H1 (cell line): Measurements from ENCODE around the gene ZNF571. TPM values are rescaled to one million over a fixed set of nuclear protein-coding genes. Genes with fewer than 3 reads are reported as not detected.
A peak's percentile ranks its signal among the peaks of the same experiment; 100 is the strongest.

Experiments used
- CTCF ChIA-PET: fragments of 300-600 bp; sonication (Branson Sonifier 250); formaldehyde crosslinking; loops from one replicate; lab custom pipeline; 2021; ENCODE audit not compliant: partially characterized antibody; lab: Charles Lee
- POLR2A ChIA-PET: fragments of 300-600 bp; sonication (Branson Sonifier 250); formaldehyde crosslinking; loops from one replicate; lab custom pipeline; 2021; ENCODE audit warnings: inconsistent platforms; ENCODE audit not compliant: partially characterized antibody; lab: Charles Lee
- DNase-seq, 2 experiments: peaks; one replicate each; pipeline versions ENCODE4 v3.0.0 to v3.0.0-alpha.2; 2010 to 2022; ENCODE audit warnings: low spot score in 2 of 2, low read depth in 1 of 2, mixed read lengths in 1 of 2
- FAIRE-seq: peaks from 2 replicates; lab custom pipeline; 2011; peaks lifted over from hg19 to GRCh38; lab: Jason Lieb, UNC
- H2AFZ ChIP-seq: 2 replicates; pipeline ENCODE4 v1.8.1; 2012; ENCODE audit warnings: low read length, inconsistent platforms
- H2AK5ac ChIP-seq: 2 replicates; pipeline ENCODE4 v1.6.1; 2013; ENCODE audit warnings: low read depth, low read length
- H2BK120ac ChIP-seq: replicated peaks from 2 replicates; pipeline ENCODE3; 2013; ENCODE audit warnings: low read depth, low read length, inconsistent platforms
- H2BK12ac ChIP-seq: 2 replicates; pipeline ENCODE4 v1.6.1; 2013; ENCODE audit warnings: low read depth, low read length
- H2BK15ac ChIP-seq: 2 replicates; pipeline ENCODE4 v1.6.1; 2013; ENCODE audit warnings: low read length
- H2BK20ac ChIP-seq: 2 replicates; pipeline ENCODE4 v1.6.1; 2013; ENCODE audit warnings: low read length
- H2BK5ac ChIP-seq: 2 replicates; pipeline ENCODE4 v1.6.1; 2013; ENCODE audit warnings: low read depth, low read length
- H3K14ac ChIP-seq: 2 replicates; pipeline ENCODE4 v1.6.1; 2013; ENCODE audit warnings: inconsistent platforms; ENCODE audit not compliant: insufficient read length
- H3K18ac ChIP-seq: 2 replicates; pipeline ENCODE4 v1.6.1; 2013; ENCODE audit warnings: low read length; ENCODE audit errors: extremely low read depth
- H3K23ac ChIP-seq: 2 replicates; pipeline ENCODE4 v1.6.1; 2013; ENCODE audit warnings: inconsistent platforms; ENCODE audit not compliant: insufficient read length
- H3K23me2 ChIP-seq: 2 replicates; pipeline ENCODE4 v1.6.1; 2013; ENCODE audit warnings: low read depth, low read length
- H3K27ac ChIP-seq: 2 replicates; pipeline ENCODE4 v1.6.1; 2011; ENCODE audit warnings: low read depth, low read length, inconsistent platforms
- H3K27me3 ChIP-seq, 4 experiments: replicated peaks in 1 of 4; 1 replicate in 1 of 4; 2 replicates in 3 of 4; pipeline versions ENCODE4 v1.6.1 to v1.8.1; 2011 to 2013; ENCODE audit warnings: low read length in 3 of 4, mild to moderate bottlenecking in 3 of 4, inconsistent platforms in 2 of 4, mixed read lengths in 2 of 4, moderate library complexity in 1 of 4; ENCODE audit not compliant: control insufficient read depth in 3 of 4, insufficient read depth in 3 of 4; ENCODE audit errors: extremely low read depth in 1 of 4
- H3K36me3 ChIP-seq, 4 experiments: 2 replicates each; pipeline versions ENCODE4 v1.6.1 to v1.8.1; 2011 to 2013; ENCODE audit warnings: mild to moderate bottlenecking in 4 of 4, low read length in 3 of 4, moderate library complexity in 2 of 4, control low read depth in 1 of 4, inconsistent platforms in 1 of 4; ENCODE audit not compliant: insufficient read depth in 4 of 4, control insufficient read depth in 2 of 4
- H3K4ac ChIP-seq: replicated peaks from 2 replicates; pipeline ENCODE3; 2013; ENCODE audit warnings: low read length, low read depth, mixed read lengths, inconsistent platforms; ENCODE audit not compliant: insufficient read length
- H3K4me1 ChIP-seq, 4 experiments: replicated peaks in 1 of 4; 1 replicate in 1 of 4; 2 replicates in 3 of 4; pipeline versions ENCODE4 v1.6.1 to v1.8.1; 2011 to 2013; ENCODE audit warnings: low read length in 3 of 4, inconsistent platforms in 2 of 4, mixed read lengths in 1 of 4; ENCODE audit not compliant: insufficient read depth in 4 of 4, control insufficient read depth in 3 of 4
- H3K4me2 ChIP-seq, 2 experiments: 2 replicates each; pipeline versions ENCODE4 v1.6.1 to v1.8.1; 2011 to 2013; ENCODE audit warnings: low read depth in 2 of 2, low read length in 2 of 2, control low read depth in 1 of 2, inconsistent platforms in 1 of 2, mild to moderate bottlenecking in 1 of 2; ENCODE audit not compliant: insufficient read depth in 1 of 2
- H3K4me3 ChIP-seq, 4 experiments: fragments of 200-600, 300-600 bp in 1 of 4; sonication (generic), shearing (Covaris generic), sonication (Bioruptor Twin) in 1 of 4; 2 replicates each; pipeline versions ENCODE4 v1.5.1 to v1.8.1; 2011 to 2016; ENCODE audit warnings: low read length in 4 of 4, low read depth in 3 of 4, control low read depth in 2 of 4, inconsistent platforms in 2 of 4, mild to moderate bottlenecking in 2 of 4, mixed read lengths in 1 of 4, moderate library complexity in 1 of 4; ENCODE audit not compliant: insufficient read depth in 2 of 4; ENCODE audit errors: extremely low read depth in 1 of 4
- H3K56ac ChIP-seq: replicated peaks from 2 replicates; pipeline ENCODE3; 2013; ENCODE audit warnings: low read depth, mild to moderate bottlenecking, mixed read lengths, low read length, inconsistent platforms; ENCODE audit not compliant: insufficient read length
- H3K79me1 ChIP-seq: 2 replicates; pipeline ENCODE4 v1.6.1; 2013; ENCODE audit warnings: low read depth, low read length, control low read depth
- H3K79me2 ChIP-seq, 2 experiments: 2 replicates each; pipeline versions ENCODE4 v1.6.1 to v1.8.1; 2012 to 2013; ENCODE audit warnings: low read length in 2 of 2, mild to moderate bottlenecking in 2 of 2, inconsistent platforms in 1 of 2; ENCODE audit not compliant: insufficient read depth in 2 of 2, control insufficient read depth in 1 of 2
- H3K9ac ChIP-seq, 4 experiments: replicated peaks in 1 of 4; 1 replicate in 1 of 4; 2 replicates in 3 of 4; pipeline versions ENCODE4 v1.6.1 to v1.8.1; 2011 to 2013; ENCODE audit warnings: low read depth in 3 of 4, low read length in 3 of 4, control low read depth in 2 of 4, mild to moderate bottlenecking in 2 of 4, moderate library complexity in 2 of 4, inconsistent platforms in 1 of 4; ENCODE audit errors: extremely low read depth in 1 of 4
- H3K9me3 ChIP-seq, 2 experiments: 2 replicates each; pipeline versions ENCODE4 v1.6.1 to v1.8.1; 2012 to 2013; ENCODE audit warnings: mild to moderate bottlenecking in 2 of 2, moderate library complexity in 2 of 2, control low read depth in 1 of 2, inconsistent platforms in 1 of 2, low read depth in 1 of 2, low read length in 1 of 2, mixed read lengths in 1 of 2; ENCODE audit not compliant: insufficient read depth in 2 of 2
- H4K20me1 ChIP-seq, 2 experiments: replicated peaks in 1 of 2; 2 replicates each; pipeline versions ENCODE3 to v1.8.1; 2011 to 2013; ENCODE audit warnings: inconsistent platforms in 2 of 2, low read length in 2 of 2, mild to moderate bottlenecking in 1 of 2; ENCODE audit not compliant: insufficient read depth in 2 of 2, control insufficient read depth in 1 of 2
- H4K5ac ChIP-seq: 2 replicates; pipeline ENCODE4 v1.6.1; 2013; ENCODE audit warnings: low read length, low read depth, mixed read lengths, inconsistent platforms; ENCODE audit not compliant: insufficient read length
- H4K8ac ChIP-seq: 2 replicates; pipeline ENCODE4 v1.8.0; 2013; ENCODE audit warnings: mild to moderate bottlenecking, moderate library complexity, low read length, inconsistent platforms; ENCODE audit not compliant: insufficient read depth; ENCODE audit errors: extremely low read depth
- H4K91ac ChIP-seq: replicated peaks from 2 replicates; pipeline ENCODE3; 2013; ENCODE audit warnings: low read length, mixed read lengths, inconsistent platforms; ENCODE audit not compliant: insufficient read length
- SIX5 ChIP-seq: IDR thresholded peaks from 2 replicates; pipeline ENCODE4 v1.6.1; 2011; ENCODE audit warnings: mild to moderate bottlenecking, low read depth, low read length
- ZNF274 ChIP-seq: IDR thresholded peaks from 2 replicates; pipeline ENCODE4 v1.7.0; 2012; ENCODE audit warnings: low read length, borderline replicate concordance; ENCODE audit errors: extremely low read depth
- WGBS, 2 experiments: shearing (Covaris generic) in 1 of 2; methylation state at CpG; one replicate each; pipeline versions ENCODE4 v1.1.6 to v1.1.7; 2013 to 2015; ENCODE audit warnings: low lambda C conversion rate in 2 of 2, mixed read lengths in 2 of 2, inconsistent platforms in 1 of 2, low coverage in 1 of 2, missing lambda C conversion rate in 1 of 2; ENCODE audit not compliant: insufficient replicate concordance in 2 of 2, insufficient coverage in 1 of 2, insufficient read length in 1 of 2; ENCODE audit errors: extremely low coverage in 1 of 2, missing lambda C conversion rate in 1 of 2; 5-methylcytosine and 5-hydroxymethylcytosine counted together
- polyA plus RNA-seq, 7 experiments: library from polyadenylated mRNA; depleted of rRNA in 3 of 7; stranded (reverse) in 5 of 7; unstranded in 2 of 7; fragments of >200 nt in 5 of 7; fragments of 200-250 nt in 2 of 7; gene quantifications; 1 replicate in 5 of 7; 2 replicates in 1 of 7; 4 replicates in 1 of 7; pipeline versions ENCODE4 v1.2.1 to v1.2.3, GENCODE V29; 2011 to 2013; ENCODE audit warnings: missing spikeins in 2 of 7, mixed read lengths in 2 of 7
- total RNA-seq: library from RNA; stranded (reverse); fragmentation: NEBNext Ultra II Directional; extraction: Animal tissue kit (Norgen Biotek cat#: 25700); gene quantifications from 2 replicates; pipeline ENCODE4 v1.2.1, GENCODE V29; 2021

The ZNF571 gene
- total and polyA plus RNA-seq, 2 of the 8 experiments (the other 6 are each of a cell fraction or from before 2014, with no cell fraction given) = 1.8 to 3.9 TPM

- Histone ChIP-seq H2BK12ac (no peak overlapping the region), H4K5ac (no peak overlapping the region), H3K23ac (no peak overlapping the region), H3K56ac (no peak overlapping the region), H4K20me1 (no peaks in the 10 kb centered on the region), H2BK15ac (no peak overlapping the region), H2BK120ac (no peak overlapping the region), H3K14ac (no peak overlapping the region), H2BK20ac (no peak overlapping the region), H3K27me3 (no peaks in the 10 kb centered on the region), H4K91ac (no peak overlapping the region), H3K27ac (no peak overlapping the region), H3K18ac (no peak overlapping the region), H3K4me3 (no peak overlapping the region), H3K4me2 (no peak overlapping the region), H3K79me1 (no peaks in the 10 kb centered on the region), H2BK5ac (no peak overlapping the region), H3K9me3 (peaks cover 38 to 42% of the 10 kb centered on the region in 2 experiments), H2AFZ (no peak overlapping the region), H3K79me2 (no peaks in the 10 kb centered on the region), H3K36me3 (peaks cover 0 to 32% (median 12%) of the 10 kb centered on the region in 4 experiments; a peak in 5 of 8 replicates), H3K4ac (no peak overlapping the region), H3K23me2 (no peaks in the 10 kb centered on the region), H3K4me1 (no peaks in the 10 kb centered on the region), H2AK5ac (no peak overlapping the region), H4K8ac (no peak overlapping the region), H3K9ac (no peak overlapping the region)
- no peak for DNase-seq
- TF ChIP-seq ZNF274 = peak; percentile 71; the same call in 1 of the 2 replicates
- no peak for TF ChIP-seq SIX5
- ChIA-PET CTCF (no interaction called here), POLR2A (no interaction called here)
- WGBS, 2 experiments = 90% methylated on average over 11 of the region's 11 CpGs; no CpG with 5 or more reads in 1 of the 2 experiments
- no peak for FAIRE-seq
Observed at GRCh38 chr19:37635076-37636056, 40.8 kb upstream of the ZNF571 start.
